RCC 7860 (cell line): ENCODE results near the gene SNRNP200.

Experiments used
- DNase-seq: peaks from one replicate; pipeline ENCODE4 v3.0.0-alpha.2; 2015; ENCODE audit warnings: low spot score
- FAIRE-seq: peaks from 2 replicates; lab custom pipeline; 2012; peaks lifted over from hg19 to GRCh38; lab: Jason Lieb, UNC

Gene SNRNP200

DNA sequence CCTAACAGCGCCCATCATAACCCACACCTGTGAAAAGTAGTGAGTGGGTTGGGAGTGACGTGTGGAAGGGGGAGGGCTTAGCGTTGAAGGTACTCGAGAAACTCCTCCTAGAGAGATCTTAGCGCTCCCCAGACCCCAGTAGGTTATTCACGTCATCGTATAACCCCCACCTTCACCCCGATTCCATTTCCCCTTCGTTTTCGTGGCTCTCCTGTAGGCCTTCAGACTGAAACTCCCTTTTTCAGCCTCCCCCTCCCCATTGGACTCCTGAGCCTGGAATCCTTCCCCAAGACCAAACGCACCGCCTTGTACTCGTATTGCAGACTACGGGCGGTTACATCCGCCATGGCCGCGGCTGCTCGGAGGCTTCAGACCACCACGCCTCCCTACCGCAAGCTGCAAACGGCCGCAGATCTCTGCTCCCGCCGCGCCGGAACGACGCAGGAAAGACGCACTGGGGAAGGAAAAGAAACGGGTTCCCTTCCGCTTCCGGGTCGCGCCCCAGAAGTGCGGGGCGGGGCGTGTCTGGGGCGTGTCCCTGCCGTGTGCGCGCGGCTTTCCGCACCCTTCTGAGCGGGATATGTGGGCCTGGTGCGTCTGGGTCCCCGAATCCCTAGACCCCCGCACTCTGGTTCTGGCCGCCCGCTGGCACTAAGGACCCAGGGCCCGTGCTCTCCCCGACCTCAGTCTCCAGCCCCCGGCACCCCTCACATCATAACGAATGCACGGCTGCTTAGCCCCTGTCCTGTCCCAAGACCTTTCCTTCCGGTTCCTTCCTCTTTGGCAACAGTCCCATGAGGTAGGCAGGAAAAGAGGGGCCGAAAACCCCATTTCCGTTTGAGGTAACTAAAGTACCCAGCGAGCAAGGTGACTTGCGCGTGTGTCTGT is at the start of gene SNRNP200:
Gene SNRNP200 (minus strand): TSS at position 456 of the 888 bp plus-strand sequence. CDS start 109 bp downstream, at position 347.
- DNase-seq (peak; percentile 69), FAIRE-seq (no peak)

DNA sequence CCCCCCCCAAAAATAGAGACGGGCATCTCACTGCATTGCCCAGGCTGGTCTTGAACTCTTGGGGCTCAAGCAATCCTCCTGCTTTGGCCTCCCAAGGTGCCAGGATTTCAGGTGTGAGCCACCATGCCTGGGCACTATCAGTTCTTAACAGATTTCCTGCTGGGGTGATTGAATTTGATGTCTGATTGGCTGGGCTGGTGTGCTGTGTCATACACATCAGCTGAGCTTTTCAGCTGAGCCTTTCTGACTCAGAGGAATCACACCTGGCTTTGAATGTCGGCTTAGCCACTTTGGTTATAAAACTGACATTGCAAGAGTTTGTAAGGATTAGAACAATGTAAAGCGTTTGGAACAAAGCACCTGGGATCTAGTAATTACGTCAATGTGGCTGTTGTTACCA is 49.1 kb upstream of the SNRNP200 start:
- no peak for FAIRE-seq
- DNase-seq: no peak

DNA sequence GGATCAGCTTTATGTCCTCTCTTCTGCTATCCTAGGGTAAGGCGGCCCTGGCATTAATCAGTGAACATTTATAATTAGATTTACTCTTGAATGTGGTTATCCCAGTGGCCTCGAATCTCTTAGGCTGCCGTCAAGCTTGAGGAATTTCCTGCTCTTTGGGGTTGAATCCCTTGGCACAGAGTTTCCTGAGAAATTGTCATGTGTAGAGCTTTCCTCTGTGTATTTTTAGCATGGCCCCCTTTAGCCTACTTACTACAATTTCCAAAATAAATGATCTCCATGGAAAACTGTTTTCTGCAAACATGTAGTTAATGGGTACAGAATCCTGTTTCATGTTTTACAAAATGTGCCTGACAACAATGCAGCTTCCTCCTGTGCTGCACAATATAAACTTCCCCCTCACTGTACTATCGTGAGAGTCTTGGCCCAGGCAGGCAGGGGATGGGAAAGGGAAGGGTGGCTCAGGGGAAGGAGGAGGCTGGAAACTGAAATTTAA is 48.3 kb upstream of the SNRNP200 start:
- FAIRE-seq: no peak

DNA sequence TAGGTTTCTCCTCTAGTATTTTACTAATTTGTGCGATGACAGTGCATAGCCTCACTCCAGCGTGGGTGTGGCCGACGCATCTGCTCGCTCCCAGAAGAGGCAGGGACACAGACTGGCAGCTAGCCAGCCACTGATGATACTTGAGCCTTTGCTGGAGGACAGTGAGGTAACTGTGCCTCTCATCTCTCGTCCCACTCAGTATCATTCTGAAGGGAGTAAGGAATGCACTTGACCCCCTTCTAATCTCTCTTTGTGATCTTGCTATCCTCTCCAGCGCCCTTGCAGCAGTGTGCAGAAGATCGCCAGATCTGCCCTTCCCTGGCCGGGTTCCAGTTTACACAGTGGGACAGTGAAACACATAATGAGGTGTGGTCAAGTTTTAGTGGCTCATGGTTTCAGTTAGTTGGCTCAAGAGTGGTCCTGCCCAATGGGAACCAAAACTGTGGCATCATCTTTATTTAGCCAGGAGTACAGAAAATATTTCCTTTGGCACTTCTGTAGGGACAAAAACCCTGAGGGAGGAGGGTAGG is 47.8 kb upstream of the SNRNP200 start:
- FAIRE-seq (no peak), DNase-seq (no peak)

More for the DNA sequence above, 48.3 kb upstream of the SNRNP200 start:
- DNase-seq: no peak

DNA sequence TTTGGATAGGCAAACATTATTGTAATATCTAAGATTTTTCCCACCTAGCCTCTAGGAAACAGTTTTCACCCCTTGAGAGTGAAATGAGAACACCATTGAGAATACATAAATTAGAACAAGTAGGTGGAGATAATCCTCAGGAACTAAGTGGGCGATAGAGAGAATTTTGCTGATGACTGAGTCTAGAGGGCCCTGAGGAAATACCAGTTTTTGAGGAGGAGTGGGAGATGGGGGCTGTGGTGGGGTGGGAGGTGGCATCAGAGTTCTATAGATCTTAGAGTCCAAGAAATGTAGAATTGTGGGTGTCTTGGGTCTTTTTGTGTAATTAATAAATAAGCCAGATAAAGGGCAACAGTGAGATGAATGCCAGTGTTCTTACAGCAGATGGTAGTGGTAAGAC is 42.0 kb upstream of the SNRNP200 start:
- FAIRE-seq: no peak

DNA sequence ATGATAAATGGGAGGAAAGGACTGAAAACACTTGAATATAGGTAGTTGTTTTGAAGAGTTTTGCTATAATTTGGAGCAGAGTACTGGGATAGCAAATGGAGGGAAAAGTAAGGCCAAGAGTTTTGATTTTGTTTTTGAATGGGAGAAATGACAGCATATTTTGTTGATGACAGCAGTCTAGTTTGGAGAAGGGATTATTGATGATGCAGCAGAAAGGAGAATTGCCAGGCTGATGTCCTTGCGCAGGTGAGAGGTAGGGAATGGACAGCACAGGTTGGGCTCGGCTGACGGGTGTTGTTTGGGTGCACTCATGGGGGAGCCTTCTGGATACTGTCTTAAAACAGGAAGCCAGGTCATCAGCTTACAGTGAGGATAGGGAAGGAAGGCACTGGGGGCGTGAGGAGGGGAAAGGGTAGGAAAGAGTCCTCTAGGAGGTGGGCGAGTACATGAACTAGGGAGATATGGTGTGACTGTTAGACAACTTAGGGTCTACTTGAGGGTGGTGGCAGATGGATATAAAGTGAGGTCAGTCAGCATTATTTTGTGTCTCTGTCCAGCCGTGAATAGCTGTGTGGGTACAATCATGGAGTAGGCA is 40.6 kb upstream of the SNRNP200 start:
- DNase-seq: no peak
- FAIRE-seq: no peak

More for the DNA sequence above, 42.0 kb upstream of the SNRNP200 start:
- no peak for DNase-seq

DNA sequence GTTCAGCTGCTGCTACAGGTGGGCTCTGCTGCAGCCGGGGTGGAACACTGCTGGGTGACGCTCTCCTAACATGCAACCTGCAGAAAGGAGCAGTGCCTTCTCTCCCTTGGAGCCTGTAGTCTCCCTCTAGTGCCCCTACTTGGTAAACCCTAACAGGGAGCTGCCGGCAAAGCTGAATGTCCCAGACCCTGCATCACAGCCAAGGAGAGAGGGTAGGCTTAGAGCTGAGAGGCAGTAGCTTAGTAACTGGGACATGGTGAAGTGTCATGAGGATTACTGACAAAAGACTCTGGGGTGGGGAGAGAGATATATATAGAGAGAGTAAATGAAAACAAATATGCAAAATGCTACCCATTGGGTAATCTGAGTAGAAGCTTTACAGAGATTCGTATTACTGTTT is 40.1 kb upstream of the SNRNP200 start:
- DNase-seq: no peak
- FAIRE-seq: no peak

DNA sequence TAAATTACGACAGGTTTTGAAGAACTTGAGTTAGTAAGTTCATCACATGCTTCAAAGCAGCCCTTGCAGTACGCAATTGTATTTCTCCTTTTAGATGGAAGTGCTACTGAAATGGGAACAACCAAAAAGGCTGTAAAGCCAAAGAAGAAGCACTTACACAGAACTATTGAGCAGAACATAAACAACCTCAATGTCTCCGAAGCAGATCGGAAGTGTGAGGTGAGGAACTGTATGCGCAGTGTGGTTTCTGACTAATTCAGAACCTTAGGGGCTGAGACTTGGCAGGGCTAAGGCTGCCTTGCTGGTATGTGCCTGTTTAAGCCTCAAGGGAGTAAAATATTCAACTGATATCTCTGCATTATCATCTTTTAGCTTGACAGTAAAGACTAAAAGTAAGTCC is 38.7 kb upstream of the SNRNP200 start:
- no peak for FAIRE-seq
- DNase-seq: no peak

DNA sequence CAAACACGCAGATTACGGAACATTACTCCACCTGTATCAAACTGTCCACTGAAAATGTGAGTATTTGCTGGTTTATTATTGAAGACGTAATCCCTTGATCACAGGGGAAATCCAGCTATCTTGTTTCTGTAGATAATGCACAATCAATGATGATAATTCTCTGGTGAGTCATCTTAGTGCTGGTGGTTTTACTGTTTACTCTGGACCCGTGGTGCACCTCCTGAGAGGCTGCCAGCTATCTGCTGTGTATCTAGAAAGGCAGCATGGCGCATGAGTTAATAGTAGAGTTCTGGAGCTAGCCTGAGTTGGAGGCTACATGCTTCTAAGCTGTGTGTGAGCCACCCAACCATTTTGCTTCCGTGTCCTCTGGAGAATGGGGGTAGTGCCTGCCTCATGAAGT is 36.7 kb upstream of the SNRNP200 start:
- DNase-seq (peak; percentile 81), FAIRE-seq (peak; percentile 72)

DNA sequence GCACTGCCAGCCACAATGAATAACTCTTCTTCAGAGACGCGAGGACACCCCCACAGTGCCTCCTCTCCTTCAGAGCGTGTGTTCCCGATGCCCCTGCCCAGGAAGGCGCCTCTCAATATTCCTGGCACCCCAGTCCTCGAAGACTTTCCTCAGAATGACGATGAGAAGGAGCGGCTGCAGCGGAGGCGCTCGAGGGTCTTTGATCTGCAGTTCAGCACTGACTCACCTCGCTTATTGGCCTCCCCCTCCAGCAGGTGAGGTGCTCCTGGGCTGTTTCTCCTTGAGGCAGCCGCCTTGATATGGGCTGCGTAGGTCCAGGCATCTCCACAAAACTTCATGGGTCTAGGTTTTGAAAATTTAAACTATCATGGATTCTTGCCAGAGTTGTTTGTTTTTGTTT is 36.3 kb upstream of the SNRNP200 start:
- DNase-seq (no peak), FAIRE-seq (no peak)

DNA sequence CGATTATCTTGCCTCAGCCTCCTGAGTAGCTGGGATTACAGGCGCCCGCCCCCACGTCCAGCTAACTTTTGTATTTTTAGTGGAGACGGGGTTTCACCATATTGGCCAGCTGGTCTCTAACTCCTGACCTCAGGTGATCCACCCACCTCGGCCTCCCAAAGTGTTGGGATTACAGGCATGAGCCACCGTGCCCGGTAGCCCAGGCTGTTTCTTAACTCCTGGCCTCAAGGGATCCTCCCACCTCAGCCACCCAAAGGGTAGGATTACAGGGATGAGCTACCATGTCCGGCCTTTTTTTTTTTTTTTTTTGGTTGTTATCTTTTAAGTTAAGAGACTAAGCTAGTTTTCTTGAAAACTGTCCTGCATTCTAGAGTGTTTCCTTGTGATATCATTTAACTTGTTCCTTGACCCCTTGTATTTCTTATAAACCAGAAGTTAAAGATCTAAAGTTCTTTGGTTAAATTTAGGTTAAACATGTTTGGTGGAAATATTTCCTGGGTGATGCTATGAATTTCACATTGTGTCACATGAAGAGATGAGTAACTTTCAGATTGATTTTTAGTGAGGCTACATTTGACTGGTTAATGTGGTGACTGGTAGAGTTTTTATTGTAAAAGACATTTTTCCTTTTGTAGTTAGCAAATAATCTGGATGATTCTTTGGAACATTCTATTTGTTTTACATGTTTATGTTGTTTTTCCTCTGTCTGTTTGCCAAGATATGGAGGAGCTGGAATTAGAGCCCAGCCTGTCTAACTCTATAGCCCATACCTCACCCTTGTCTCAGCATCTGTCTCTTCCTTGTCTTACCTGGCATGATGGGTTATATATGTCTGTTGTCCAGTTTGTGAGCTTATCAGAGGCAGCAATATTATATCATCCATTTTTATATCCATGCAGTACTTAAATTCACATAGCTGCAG is 35.4 kb upstream of the SNRNP200 start:
- peak; percentile 57 for FAIRE-seq
- DNase-seq: peak; percentile 55

DNA sequence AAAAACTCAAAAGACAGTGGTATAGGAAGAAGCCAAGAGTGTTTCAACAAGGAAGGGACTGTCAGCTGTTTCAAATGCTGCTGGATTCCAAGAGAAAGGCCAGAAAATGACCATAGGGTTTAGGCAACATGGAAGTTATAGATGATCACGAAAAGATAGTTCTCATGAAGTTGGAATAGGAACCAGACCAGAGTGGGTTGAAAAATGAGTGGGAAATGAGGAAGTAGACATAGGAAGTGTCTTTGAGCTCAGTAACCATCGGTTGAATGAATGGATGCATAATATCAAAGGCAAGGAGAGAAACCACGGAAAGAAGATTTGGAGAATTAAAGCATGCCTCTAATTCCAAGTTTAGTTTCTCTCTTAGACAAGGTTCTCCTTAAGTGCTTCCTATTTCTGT is 31.5 kb upstream of the SNRNP200 start:
- DNase-seq: no peak

DNA sequence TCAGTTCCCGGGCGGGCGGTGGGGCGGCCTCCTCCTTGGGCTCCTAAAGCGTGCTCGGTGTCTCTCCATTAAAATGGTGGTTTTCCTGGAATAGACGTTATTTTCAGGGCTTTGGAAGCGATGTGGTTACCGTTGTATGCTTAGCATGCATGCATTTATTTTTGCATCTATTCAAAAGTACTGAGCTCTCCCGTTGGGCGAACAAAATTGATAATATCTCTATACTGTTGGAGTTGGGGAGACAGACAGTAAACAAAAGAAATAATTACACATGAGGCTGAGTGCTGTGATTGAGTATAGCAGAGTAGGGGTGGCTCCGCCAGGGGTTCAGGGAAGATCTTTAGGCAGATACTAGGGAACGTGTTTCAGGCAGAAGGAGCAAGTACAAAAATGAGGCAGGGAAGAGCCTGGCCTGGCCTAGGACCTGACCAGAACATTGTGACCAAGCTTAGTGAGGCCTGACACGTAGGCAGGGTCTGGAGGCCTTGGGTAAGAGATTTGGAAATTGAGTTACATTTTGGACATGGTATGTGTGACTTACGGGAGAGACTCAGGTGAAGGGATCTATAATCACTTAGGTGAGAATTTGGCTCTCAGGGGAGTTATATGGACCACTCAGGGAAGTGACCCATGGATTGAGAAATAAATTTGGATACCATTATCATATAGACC is 30.9 kb upstream of the SNRNP200 start:
- DNase-seq (no peak), FAIRE-seq (no peak)

More for the DNA sequence above, 31.5 kb upstream of the SNRNP200 start:
- FAIRE-seq: no peak

DNA sequence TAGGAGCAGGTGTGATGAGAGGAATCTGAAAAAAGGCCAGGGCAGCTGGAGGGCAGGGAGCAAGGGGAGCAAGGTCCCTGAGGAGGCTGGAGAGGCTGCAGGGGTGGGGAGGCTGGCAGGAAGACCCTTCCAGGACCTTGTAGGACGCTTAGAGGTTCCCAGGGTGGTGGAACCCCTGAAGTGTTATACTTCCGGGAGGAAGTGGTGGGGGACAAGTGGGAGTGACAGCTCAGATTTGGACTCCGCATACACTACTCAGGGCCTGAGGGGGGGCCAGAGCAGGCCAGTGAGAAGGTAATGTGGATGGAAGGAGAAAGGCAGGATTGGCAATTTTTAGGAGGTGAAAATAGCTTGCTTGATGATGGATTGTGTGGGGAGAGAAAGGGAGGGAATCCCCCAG is 28.4 kb upstream of the SNRNP200 start:
- DNase-seq: no peak
- FAIRE-seq: no peak

DNA sequence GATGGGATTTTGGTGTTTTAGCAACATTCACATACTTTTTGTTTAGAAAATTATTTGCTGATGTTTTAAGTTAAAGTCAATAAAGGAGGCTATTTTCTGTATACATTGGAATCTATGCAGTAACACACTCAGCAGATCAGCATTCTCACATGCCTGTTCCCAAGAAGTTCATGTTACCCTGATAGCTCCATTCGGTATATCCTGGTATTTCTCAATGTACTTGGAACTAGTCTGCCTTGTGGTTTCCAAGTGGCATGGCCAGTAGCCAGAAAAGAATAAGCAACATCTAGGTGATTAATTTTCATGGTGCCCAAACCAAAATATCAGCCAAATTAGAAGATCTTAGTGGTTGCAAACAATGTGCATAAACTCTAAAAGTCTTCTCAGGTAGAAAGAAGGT is 25.1 kb upstream of the SNRNP200 start:
- FAIRE-seq (no peak), DNase-seq (no peak)

DNA sequence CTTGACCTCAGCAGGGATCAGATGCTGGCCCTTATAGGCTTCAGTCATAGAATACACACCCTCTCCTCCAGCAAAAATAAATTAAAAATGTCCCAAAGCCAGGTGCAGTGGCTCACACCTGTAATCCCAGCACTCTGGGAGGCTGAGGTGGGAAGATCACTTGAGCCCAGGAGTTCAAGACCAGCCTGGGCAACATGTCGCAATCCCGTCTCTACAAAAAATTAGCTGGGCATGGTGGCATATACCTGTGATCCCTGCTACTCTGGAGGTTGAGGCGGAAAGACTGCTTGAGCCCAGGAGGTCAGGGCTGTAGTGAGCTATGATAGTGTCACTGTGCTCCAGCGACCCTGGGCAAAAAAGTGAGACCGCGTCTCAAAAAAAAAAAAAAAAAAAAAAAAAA is 24.5 kb upstream of the SNRNP200 start:
- FAIRE-seq (no peak), DNase-seq (no peak)

DNA sequence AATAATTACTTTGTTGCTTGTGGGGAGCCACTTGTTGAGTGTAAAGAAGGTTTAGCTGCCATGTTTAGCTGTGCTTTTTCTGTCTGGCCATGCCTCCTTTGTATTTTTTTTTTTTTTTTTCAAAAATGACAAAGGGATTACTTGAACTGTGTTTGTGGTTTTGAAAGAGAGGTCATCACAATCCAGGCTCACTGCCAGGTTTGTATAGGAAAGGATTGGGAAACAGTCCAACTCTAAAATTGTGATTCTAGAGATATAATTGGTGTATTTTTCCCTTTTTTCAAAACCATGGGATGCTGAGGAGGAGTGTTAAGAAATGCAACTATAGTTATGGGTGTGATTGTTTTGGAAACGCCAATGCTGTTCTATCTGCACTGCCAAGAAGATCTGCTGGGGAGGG is 24.1 kb upstream of the SNRNP200 start:
- DNase-seq: peak; percentile 53
- peak; percentile 81 for FAIRE-seq

DNA sequence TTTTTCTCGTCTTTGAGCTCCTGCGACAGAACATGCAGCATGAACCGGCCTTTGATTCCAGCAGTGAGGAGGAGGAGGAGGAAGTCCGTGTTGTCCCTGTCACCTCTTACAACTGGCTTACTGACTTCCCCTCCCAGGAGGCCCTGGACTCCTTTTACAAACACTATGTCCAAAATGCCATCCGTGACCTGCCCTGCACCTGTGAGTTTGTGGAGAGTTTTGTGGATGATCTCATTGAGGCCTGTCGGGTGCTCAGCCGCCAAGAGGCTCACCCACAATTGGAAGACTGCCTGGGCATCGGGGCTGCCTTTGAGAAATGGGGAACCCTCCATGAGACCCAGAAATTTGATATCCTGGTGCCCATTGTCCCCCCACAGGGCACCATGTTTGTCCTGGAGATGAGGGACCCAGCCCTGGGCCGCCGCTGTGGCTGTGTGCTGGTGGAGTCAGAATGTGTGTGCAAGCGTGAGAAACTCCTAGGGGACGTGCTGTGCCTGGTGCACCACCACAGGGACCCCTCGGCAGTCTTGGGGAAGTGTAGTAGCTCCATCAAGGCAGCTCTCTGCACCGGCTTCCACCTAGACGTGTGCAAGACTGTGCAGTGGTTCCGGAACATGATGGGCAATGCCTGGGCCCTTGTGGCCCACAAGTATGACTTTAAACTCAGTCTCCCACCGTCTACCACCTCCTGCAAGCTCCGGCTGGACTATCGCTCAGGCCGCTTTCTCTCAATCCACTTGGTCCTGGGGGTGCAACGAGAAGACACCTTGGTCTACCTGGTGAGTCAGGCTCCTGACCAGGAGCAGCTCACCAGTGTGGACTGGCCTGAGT is 21.9 kb upstream of the SNRNP200 start:
- no peak for DNase-seq
- no peak for FAIRE-seq

DNA sequence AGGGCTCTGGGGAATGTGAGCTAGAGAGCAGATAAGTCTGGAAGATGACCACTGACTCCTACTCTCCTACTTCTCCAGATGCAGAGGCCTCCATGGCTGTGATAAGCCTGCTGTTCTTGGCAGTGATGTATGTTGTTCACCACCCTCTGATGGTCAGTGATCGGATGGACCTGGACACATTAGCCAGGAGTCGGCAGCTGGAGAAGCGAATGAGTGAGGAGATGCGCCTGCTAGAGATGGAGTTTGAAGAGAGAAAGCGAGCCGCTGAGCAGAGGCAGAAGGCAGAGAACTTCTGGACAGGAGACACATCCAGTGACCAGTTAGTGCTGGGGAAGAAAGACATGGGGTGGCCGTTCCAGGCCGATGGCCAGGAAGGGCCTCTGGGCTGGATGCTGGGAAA is 21.2 kb upstream of the SNRNP200 start:
- DNase-seq: no peak
- no peak for FAIRE-seq
